GM19328 (cell line): ENCODE data around the gene HMX1.

ENCODE experiments used
- ATAC-seq: cut with Tn5 transposase; IDR thresholded peaks from one replicate; pipeline ENCODE4 v1.9.1; 2021; ENCODE audit warnings: mild to moderate bottlenecking, moderate library complexity; ENCODE audit not compliant: unreplicated experiment

Gene HMX1

GRCh38 chr4:8910100-8910821, 38.6 kb upstream of the HMX1 start:
- ATAC-seq = no peak

GRCh38 chr4:8909548-8909947, 37.9 kb upstream of the HMX1 start:
- no peak for ATAC-seq

GRCh38 chr4:8908206-8908893, 36.7 kb upstream of the HMX1 start:
- no peak for ATAC-seq

GRCh38 chr4:8907596-8908205, 36.1 kb upstream of the HMX1 start:
- ATAC-seq = no peak

- ATAC-seq = no peak
These were observed 35.5 kb upstream of the HMX1 start for GRCh38 chr4:8906991-8907595.

- no peak for ATAC-seq
These were observed 35.0 kb upstream of the HMX1 start for GRCh38 chr4:8906668-8906970.

GRCh38 chr4:8905773-8906667, 34.4 kb upstream of the HMX1 start:
- no peak for ATAC-seq

GRCh38 chr4:8905226-8905772, 33.7 kb upstream of the HMX1 start:
- no peak for ATAC-seq

- ATAC-seq = no peak
These were observed 33.0 kb upstream of the HMX1 start for GRCh38 chr4:8904666-8905065.

GRCh38 chr4:8904041-8904501, 32.4 kb upstream of the HMX1 start:
- ATAC-seq = no peak

- no peak for ATAC-seq
These were observed 29.7 kb upstream of the HMX1 start for GRCh38 chr4:8901335-8901734.

GRCh38 chr4:8900588-8900987, 28.9 kb upstream of the HMX1 start:
- no peak for ATAC-seq

GRCh38 chr4:8898419-8898818, 26.8 kb upstream of the HMX1 start:
- ATAC-seq = no peak

- ATAC-seq = no peak
These were observed 25.9 kb upstream of the HMX1 start for GRCh38 chr4:8897251-8898167.

- ATAC-seq = no peak
These were observed 24.9 kb upstream of the HMX1 start for GRCh38 chr4:8896506-8896905.

GRCh38 chr4:8896071-8896470, 24.4 kb upstream of the HMX1 start:
- ATAC-seq = no peak

- no peak for ATAC-seq
These were observed 23.7 kb upstream of the HMX1 start for GRCh38 chr4:8895295-8895694.

- ATAC-seq = no peak
These were observed 22.8 kb upstream of the HMX1 start for GRCh38 chr4:8894424-8894816.

GRCh38 chr4:8893624-8894423, 22.2 kb upstream of the HMX1 start:
- no peak for ATAC-seq
